ENCODE data around the gene C2CD2.

GRCh38 chr21:41873005-41873404 is 80.8 kb downstream of the C2CD2 start:
- no peak for TF ChIP-seq CTCF (IDR thresholded peaks at IDR 0.05)
- no peak for TF ChIP-seq POLR2A (IDR thresholded peaks at IDR 0.05)
- TF ChIP-seq EP300 (IDR thresholded peaks at IDR 0.05; ENCODE audit: low read depth), result no peak
- TF ChIP-seq POLR2AphosphoS5 (IDR thresholded peaks at IDR 0.05), result no peak

All from transverse colon (tissue), 4 donors.